ENCODE data around the gene RND3. TPM values are rescaled to one million over a fixed set of nuclear protein-coding genes. Genes with fewer than 3 reads are reported as not detected.

The RND3 gene
- total RNA-seq, 1 donor from 2014 or later, result 54.3 TPM

DNA sequence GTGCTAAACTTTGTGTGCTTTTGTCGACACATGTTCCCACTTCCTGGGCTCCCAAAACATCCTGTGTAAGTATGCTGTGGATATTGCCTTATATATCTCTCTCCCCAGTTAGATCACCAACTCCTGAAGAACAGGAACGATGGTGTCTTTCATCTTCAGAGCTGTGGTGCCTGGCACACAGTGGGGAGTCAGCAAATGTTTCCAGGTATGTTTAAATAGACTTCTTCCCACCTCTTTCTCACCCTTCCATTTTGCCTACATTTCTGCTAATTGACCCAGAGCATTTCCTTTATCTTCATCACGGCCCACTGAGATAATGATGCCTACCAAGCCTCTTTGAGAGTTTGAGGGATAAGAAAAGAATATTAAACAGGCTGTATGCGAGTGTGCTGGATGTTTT, 60.7 kb downstream of the RND3 start:
- DNase-seq (ENCODE audit: low read depth, low spot score), result no peak
- TF ChIP-seq, protein P1, sequence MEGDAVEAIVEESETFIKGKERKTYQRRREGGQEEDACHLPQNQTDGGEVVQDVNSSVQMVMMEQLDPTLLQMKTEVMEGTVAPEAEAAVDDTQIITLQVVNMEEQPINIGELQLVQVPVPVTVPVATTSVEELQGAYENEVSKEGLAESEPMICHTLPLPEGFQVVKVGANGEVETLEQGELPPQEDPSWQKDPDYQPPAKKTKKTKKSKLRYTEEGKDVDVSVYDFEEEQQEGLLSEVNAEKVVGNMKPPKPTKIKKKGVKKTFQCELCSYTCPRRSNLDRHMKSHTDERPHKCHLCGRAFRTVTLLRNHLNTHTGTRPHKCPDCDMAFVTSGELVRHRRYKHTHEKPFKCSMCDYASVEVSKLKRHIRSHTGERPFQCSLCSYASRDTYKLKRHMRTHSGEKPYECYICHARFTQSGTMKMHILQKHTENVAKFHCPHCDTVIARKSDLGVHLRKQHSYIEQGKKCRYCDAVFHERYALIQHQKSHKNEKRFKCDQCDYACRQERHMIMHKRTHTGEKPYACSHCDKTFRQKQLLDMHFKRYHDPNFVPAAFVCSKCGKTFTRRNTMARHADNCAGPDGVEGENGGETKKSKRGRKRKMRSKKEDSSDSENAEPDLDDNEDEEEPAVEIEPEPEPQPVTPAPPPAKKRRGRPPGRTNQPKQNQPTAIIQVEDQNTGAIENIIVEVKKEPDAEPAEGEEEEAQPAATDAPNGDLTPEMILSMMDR (conservative IDR thresholded peaks at IDR 0.05), result no peak
- peak overlapping the region; percentile 13 for H3K4me3 Mint-ChIP-seq
- peaks cover 2% of the 10 kb centered on the region for H3K9me3 Mint-ChIP-seq
- H3K36me3 Mint-ChIP-seq (ENCODE audit: low read depth), result no peaks in the 10 kb centered on the region
- H3K27me3 Mint-ChIP-seq (ENCODE audit: low read depth), result no peaks in the 10 kb centered on the region
- H3K27ac Mint-ChIP-seq (ENCODE audit: unreplicated experiment), result no peak overlapping the region
- H3K4me1 Mint-ChIP-seq, result peaks cover 45% of the 10 kb centered on the region

DNA sequence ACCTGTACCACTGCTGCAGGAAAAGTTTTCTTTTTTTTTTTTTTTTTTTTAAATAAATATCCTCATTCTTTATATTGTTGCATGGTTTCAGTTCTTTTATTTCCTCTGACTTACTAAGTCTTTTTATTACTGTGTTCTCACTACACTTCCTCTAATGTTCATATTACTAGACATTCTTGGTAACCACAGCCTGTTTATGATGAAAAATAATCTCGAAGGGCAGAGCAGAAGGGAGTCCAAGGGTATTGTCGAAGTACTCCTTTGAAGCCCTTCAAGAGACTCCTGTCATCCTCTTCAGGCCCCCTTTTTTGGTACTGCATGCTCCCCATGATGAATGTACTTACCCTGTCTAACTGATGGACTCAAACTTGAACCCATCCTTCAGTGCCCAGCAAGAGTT, 61.2 kb downstream of the RND3 start:
- TF ChIP-seq, protein P1 (conservative IDR thresholded peaks at IDR 0.05), result no peak
- DNase-seq (ENCODE audit: low read depth, low spot score), result no peak
- Mint-ChIP-seq H3K36me3 (ENCODE audit: low read depth) (no peaks in the 10 kb centered on the region), H3K4me3 (no peak overlapping the region), H3K4me1 (peaks cover 45% of the 10 kb centered on the region), H3K27ac (ENCODE audit: unreplicated experiment) (no peak overlapping the region), H3K27me3 (ENCODE audit: low read depth) (no peaks in the 10 kb centered on the region), H3K9me3 (peaks cover 2% of the 10 kb centered on the region)

DNA sequence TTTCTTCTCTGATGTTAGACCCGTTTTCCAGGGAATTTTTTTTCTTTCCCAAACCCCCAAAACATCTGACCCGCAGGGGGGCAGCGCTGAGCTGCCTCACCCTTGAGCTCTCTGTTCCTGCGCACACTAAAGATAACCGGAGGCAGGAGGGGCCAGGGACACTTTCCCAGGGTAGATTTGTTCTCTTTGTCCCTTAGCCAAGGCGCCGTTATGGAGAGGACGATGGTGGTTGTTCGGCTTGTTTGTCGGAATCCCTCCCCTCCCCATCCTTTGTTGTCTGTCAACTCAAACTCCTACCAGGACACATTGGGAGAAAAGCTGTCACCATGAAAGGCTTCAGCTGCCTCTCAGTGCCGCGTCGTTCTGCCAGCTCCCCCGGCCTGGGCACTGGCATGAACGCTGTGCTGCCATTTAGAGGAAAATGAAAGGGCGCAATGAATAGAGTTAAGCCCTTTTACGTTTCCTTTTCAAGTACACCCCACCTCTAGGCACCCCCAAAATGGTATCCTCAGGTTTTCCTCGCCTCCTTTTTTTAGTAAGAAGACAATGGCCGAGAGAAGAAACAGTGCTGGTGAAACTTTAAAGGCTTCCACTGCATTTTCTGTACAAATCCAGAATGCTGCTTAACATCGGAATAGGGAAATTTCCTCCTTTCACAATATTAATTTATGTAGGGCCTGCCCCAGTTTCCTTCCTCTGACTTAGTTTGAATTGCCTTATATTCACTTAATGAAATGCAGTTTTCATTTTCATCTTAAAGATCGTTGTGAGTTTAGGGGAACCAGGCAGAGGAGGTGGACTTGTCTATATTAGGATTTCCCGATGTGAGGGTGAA, 62.1 kb downstream of the RND3 start:
- H3K27ac Mint-ChIP-seq (ENCODE audit: unreplicated experiment), result peak overlapping the region; percentile 85
- peak overlapping the region; percentile 55 for H3K4me3 Mint-ChIP-seq
- H3K36me3 Mint-ChIP-seq (ENCODE audit: low read depth), result peaks cover 2% of the 10 kb centered on the region
- H3K27me3 Mint-ChIP-seq (ENCODE audit: low read depth), result no peaks in the 10 kb centered on the region
- DNase-seq (ENCODE audit: low read depth, low spot score), result peak; percentile 20
- H3K4me1 Mint-ChIP-seq, result peaks cover 45% of the 10 kb centered on the region
- H3K9me3 Mint-ChIP-seq, result peaks cover 2% of the 10 kb centered on the region
- TF ChIP-seq, protein P1 (conservative IDR thresholded peaks at IDR 0.05), result peak; percentile 17

DNA sequence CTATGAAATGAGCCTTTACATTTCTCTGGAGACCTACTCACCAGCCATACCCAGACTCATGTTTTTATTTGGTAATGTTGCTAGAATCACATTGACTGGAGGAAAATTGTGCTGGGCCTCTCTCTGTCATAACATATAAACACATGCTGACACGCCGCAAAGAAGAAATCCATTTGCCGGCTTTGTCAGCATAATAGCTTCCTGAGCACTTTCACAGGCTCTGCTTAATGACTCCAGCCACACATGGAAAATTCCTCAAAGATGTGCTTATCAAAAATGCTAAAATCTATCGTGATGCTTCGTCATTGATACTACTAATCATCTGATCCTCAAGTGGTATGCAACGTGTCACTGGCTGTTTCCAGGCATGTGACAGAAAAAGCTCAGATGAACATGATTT, 63.1 kb downstream of the RND3 start:
- Mint-ChIP-seq H3K9me3 (peaks cover 2% of the 10 kb centered on the region), H3K4me3 (no peak overlapping the region), H3K4me1 (peaks cover 38% of the 10 kb centered on the region), H3K36me3 (ENCODE audit: low read depth) (peaks cover 2% of the 10 kb centered on the region), H3K27me3 (ENCODE audit: low read depth) (no peaks in the 10 kb centered on the region), H3K27ac (ENCODE audit: unreplicated experiment) (no peak overlapping the region)
- TF ChIP-seq, protein P1 (conservative IDR thresholded peaks at IDR 0.05), result no peak
- DNase-seq (ENCODE audit: low read depth, low spot score), result no peak

DNA sequence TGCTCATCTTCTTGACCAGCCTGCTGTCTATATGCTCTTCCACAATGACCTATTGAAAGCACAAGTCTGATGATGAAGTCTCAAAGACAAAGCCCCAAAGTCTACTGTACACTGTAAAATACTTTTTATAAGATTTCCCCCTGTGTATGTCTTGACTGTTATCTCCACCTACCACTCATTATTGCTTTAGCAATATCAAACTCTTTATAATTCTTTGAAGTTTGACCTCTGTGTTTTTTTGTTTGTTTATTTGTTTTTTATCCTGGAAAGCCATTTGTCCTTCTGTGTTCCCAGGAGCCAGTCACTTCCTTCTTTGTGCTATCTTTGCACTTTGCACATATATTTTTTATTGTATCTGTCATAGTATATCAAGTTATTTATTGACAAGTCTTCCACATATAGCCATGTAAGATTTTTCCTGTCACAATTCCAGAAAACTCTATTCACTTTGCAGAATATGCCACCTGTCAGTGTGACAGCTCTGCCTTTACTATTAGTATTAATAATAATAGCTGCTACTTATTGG, 66.3 kb downstream of the RND3 start:
- no peak overlapping the region for H3K27ac Mint-ChIP-seq (ENCODE audit: unreplicated experiment)
- TF ChIP-seq, protein P1 (conservative IDR thresholded peaks at IDR 0.05), result no peak
- H3K4me3 Mint-ChIP-seq, result no peak overlapping the region
- peaks cover 2% of the 10 kb centered on the region for H3K36me3 Mint-ChIP-seq (ENCODE audit: low read depth)
- peaks cover 4% of the 10 kb centered on the region for H3K9me3 Mint-ChIP-seq
- DNase-seq (ENCODE audit: low read depth, low spot score), result no peak
- H3K4me1 Mint-ChIP-seq, result peaks cover 13% of the 10 kb centered on the region
- H3K27me3 Mint-ChIP-seq (ENCODE audit: low read depth), result no peaks in the 10 kb centered on the region

Data from neural crest cell (in vitro differentiated cells).